ENCODE data around the gene RIPOR3. TPM values are rescaled to one million over a fixed set of nuclear protein-coding genes. Genes with fewer than 3 reads are reported as not detected.

Gene RIPOR3
- total RNA-seq, 3 donors from 2014 or later (not counting 1 experiment from before 2014, with no cell fraction given): 0.45 TPM; not detected in 2

GRCh38 chr20:50713657-50714101 is 22.3 kb upstream of the RIPOR3 start:
- H3K4me1 ChIP-seq (ENCODE audit: control insufficient read depth, insufficient read depth, low read length): no peaks in the 10 kb centered on the region
- Mint-ChIP-seq H3K9me3 (no peaks in the 10 kb centered on the region), H3K36me3 (no peaks in the 10 kb centered on the region), H3K4me1 (no peaks in the 10 kb centered on the region), H3K27me3 (ENCODE audit: low read depth in 2 of 2) (peaks cover 26 to 38% of the 10 kb centered on the region in 2 donors), H3K4me3 (no peak overlapping the region), H3K27ac (no peak overlapping the region)
- H3K4me3 ChIP-seq (ENCODE audit: low read length): no peak overlapping the region
- no peaks in the 10 kb centered on the region for H3K9me3 ChIP-seq (ENCODE audit: control insufficient read depth, insufficient read depth, low read length)
- WGBS (ENCODE audit: insufficient coverage): 31% methylated on average over 6 of the region's 7 CpGs
- H3K27ac ChIP-seq (ENCODE audit: low read length): no peak overlapping the region
- no peaks in the 10 kb centered on the region for H3K27me3 ChIP-seq (ENCODE audit: control insufficient read depth, insufficient read depth, low read length)
- ATAC-seq: no peak
- H3K36me3 ChIP-seq (ENCODE audit: control insufficient read depth, insufficient read depth, low read length): no peaks in the 10 kb centered on the region
- intact Hi-C loops (cut with micrococcal nuclease): no loop called here
- no peak for DNase-seq
- TF ChIP-seq CTCF (IDR thresholded peaks at IDR 0.05): no peak

DNA sequence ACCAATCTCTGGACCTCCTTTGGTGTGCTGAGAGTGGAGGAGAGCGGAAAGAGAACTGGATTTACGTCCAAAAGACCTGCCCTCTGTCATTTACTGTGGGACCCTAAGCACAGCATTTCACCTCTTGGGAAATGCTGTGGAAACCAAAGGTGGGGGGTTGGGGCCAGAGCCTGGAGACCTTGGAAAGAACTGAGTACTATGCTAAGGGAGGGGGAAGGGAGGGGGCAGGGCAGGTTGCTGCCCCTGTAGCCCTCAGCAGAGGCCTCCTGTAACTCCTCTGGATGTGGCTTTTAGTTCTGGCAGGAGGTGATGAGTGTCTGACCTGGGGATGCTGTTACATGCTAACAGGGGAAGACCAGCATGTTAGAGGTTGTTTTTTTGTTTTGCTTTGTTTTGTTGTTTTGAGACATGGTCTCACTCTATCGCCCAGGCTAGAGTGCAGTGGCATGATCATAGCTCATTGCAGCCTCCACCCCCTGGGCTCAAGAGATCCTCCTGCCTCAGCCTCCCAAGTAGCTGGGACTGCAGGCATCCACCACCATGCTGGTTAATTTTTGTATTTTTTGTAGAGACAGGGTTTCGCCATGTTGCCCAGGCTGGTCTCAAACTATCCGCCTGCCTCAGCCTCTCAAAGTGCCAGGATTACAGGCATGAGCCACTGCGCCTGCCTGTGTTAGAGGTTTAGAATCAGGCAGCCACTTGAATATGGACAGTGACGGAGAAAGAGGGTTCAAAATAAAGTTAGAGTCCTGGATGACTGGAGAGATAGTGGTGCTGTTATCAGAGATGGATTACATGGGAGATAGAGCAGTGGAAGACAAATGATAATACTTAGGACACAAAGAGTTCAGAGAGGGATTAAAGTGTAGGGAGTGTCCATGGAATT is 21.7 kb upstream of the RIPOR3 start:
- Mint-ChIP-seq H3K36me3 (no peaks in the 10 kb centered on the region), H3K9me3 (no peaks in the 10 kb centered on the region), H3K27me3 (ENCODE audit: low read depth in 2 of 2) (peaks cover 21 to 32% of the 10 kb centered on the region in 2 donors), H3K4me1 (no peaks in the 10 kb centered on the region), H3K27ac (no peak overlapping the region), H3K4me3 (no peak overlapping the region)
- Histone ChIP-seq H3K36me3 (ENCODE audit: control insufficient read depth, insufficient read depth, low read length) (no peaks in the 10 kb centered on the region), H3K4me3 (ENCODE audit: low read length) (no peak overlapping the region), H3K9me3 (ENCODE audit: control insufficient read depth, insufficient read depth, low read length) (no peaks in the 10 kb centered on the region), H3K27ac (ENCODE audit: low read length) (no peak overlapping the region), H3K4me1 (ENCODE audit: control insufficient read depth, insufficient read depth, low read length) (no peaks in the 10 kb centered on the region), H3K27me3 (ENCODE audit: control insufficient read depth, insufficient read depth, low read length) (no peaks in the 10 kb centered on the region)
- WGBS (ENCODE audit: insufficient coverage): 90% methylated on average over 7 of the region's 7 CpGs
- intact Hi-C loops (cut with micrococcal nuclease): no loop called here
- no peak for TF ChIP-seq CTCF (IDR thresholded peaks at IDR 0.05)
- no peak for DNase-seq
- ATAC-seq: no peak

- WGBS (ENCODE audit: insufficient coverage): 94% methylated on average over 13 of the region's 13 CpGs
- Mint-ChIP-seq H3K27ac (no peak overlapping the region), H3K9me3 (no peaks in the 10 kb centered on the region), H3K27me3 (ENCODE audit: low read depth in 2 of 2) (peaks cover 25 to 36% of the 10 kb centered on the region in 2 donors), H3K36me3 (no peaks in the 10 kb centered on the region), H3K4me3 (no peak overlapping the region), H3K4me1 (no peaks in the 10 kb centered on the region)
- no peak for TF ChIP-seq CTCF (IDR thresholded peaks at IDR 0.05)
- no peaks in the 10 kb centered on the region for H3K36me3 ChIP-seq (ENCODE audit: control insufficient read depth, insufficient read depth, low read length)
- H3K4me1 ChIP-seq (ENCODE audit: control insufficient read depth, insufficient read depth, low read length): no peaks in the 10 kb centered on the region
- no peaks in the 10 kb centered on the region for H3K9me3 ChIP-seq (ENCODE audit: control insufficient read depth, insufficient read depth, low read length)
- no peak overlapping the region for H3K4me3 ChIP-seq (ENCODE audit: low read length)
- H3K27me3 ChIP-seq (ENCODE audit: control insufficient read depth, insufficient read depth, low read length): no peaks in the 10 kb centered on the region
- DNase-seq (no peak), ATAC-seq (no peak)
- intact Hi-C loops (cut with micrococcal nuclease): no loop called here
- no peak overlapping the region for H3K27ac ChIP-seq (ENCODE audit: low read length)
Observed at GRCh38 chr20:50711113-50711825, 19.9 kb upstream of the RIPOR3 start.

All from natural killer cell (primary cell).